ENCODE data around the gene NRGN. TPM values are rescaled to one million over a fixed set of nuclear protein-coding genes. Genes with fewer than 3 reads are reported as not detected.

Gene NRGN
- polyA plus RNA-seq, 1 donor (not counting 4 experiments of a cell fraction or from before 2014, with no cell fraction given): 0.97 TPM

DNA sequence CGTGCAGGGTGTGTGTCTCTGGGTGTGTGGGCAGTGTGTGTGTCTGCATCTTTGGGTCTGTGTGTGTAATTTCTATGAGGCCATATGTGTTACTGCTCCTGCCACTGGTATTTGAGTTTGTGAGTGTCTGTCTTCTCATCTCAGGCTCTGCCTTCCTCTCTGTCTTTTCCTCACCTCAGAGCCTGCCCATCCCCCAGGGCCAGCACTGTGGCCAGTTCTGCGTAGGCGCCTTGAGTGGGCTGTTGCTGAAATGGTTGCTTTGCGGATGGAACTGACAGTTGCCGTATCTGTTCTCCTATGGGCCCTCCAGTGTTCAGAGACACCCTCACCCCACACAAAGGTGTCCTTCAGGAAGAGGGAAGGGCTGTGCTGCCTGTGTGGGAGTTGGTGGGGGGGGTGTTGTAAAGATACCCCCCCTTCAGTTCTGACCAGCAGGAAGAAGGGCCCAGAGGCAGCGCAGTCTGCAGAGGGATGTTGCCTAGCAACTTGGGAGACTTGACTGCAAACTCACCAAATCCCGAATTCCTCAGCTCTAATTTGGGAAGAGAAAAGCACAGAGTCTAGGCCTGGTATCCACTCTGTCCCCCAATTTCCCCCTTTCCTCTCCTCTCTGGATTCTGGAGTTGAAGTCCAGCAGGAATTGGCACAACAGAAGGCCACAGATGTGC, 2.0 kb upstream of the NRGN start:
- Histone ChIP-seq H3K27ac (ENCODE audit: control insufficient read depth, insufficient read depth, low read length) (no peak overlapping the region), H4K20me1 (ENCODE audit: control insufficient read depth, extremely low read depth, insufficient read depth, low read length) (no peaks in the 10 kb centered on the region), H3K36me3 (ENCODE audit: control insufficient read depth in 2 of 2, extremely low read depth in 1 of 2, insufficient read depth in 2 of 2, low read length in 2 of 2) (no peaks in the 10 kb centered on the region), H3K4me1 (ENCODE audit: control insufficient read depth, extremely low read depth, insufficient read depth, low read length) (peaks cover 7% of the 10 kb centered on the region), H3K9me3 (ENCODE audit: control insufficient read depth, low read depth, low read length) (no peaks in the 10 kb centered on the region), H3K4me2 (ENCODE audit: control insufficient read depth, extremely low read depth, insufficient read depth, low read depth, low read length) (no peak overlapping the region), H3K79me2 (ENCODE audit: control insufficient read depth, insufficient read depth, low read length) (no peaks in the 10 kb centered on the region), H2AFZ (ENCODE audit: control insufficient read depth, low read length) (no peak overlapping the region), H3K27me3 (ENCODE audit: control insufficient read depth, extremely low read depth, insufficient read depth, low read length) (peaks cover 46% of the 10 kb centered on the region), H3K4me3 (ENCODE audit: control insufficient read depth in 2 of 3, extremely low read depth in 1 of 3, insufficient read depth in 2 of 3, low read depth in 1 of 3, low read length in 3 of 3) (no peak overlapping the region), H3K9ac (ENCODE audit: control insufficient read depth, extremely low read depth, insufficient read depth, low read length) (no peak overlapping the region), H3K9me1 (ENCODE audit: control insufficient read depth, extremely low read depth, insufficient read depth, low read length) (no peaks in the 10 kb centered on the region)
- TF ChIP-seq CTCF (optimal IDR thresholded peaks at IDR 0.05 in 1 of 3, IDR thresholded peaks at IDR 0.05 in 1 of 3, conservative IDR thresholded peaks at IDR 0.05 in 1 of 3; ENCODE audit: extremely low read depth in 1 of 3, insufficient read depth in 2 of 3, low read length in 3 of 3) (no peak), EZH2 (IDR thresholded peaks at IDR 0.05; ENCODE audit: low read length) (no peak)
- FAIRE-seq (no peak), DNase-seq (ENCODE audit: low read depth, low spot score) (no peak)
- dilution Hi-C loops (cut with MboI; ENCODE audit: extremely low pct_ligation_motif_present, low sequenced_read_pairs): no loop called here

DNA sequence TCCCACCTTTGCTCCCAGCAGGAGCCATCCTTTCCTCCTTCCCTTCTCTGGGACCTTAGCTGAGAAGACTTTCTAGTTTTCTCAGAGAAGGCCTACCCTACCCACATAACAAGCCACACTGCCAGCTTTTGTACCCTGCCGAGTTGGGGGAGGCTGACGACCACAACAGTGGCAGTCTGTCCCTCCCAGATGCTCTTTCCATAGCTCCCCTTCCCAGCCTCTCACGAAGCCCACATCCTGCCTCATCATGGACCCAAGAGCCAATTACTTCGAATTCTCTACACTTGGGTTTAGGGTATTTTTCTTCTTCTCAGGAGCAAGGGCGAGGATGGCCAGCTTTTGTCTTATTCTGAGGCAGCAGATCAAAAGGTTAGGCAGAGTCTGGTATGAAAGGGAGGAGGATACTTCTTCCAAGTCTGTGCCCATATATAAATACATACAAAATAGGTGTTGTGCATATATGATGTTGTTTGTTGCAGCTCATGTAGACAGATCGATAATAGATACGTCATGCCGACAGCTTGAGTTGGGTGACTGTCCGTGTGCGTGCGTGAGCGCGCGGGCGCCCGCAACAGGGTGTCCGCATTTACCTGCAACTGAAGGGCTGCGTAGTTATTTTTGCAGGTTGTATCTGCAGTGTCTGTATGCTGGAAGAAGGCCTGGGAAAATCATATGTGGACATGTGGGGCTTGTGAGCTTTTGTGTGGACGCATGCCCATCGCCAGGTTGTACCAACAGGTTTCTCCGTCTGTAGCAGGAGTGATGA, 846 bp upstream of the NRGN start:
- Histone ChIP-seq H3K79me2 (ENCODE audit: control insufficient read depth, insufficient read depth, low read length) (no peaks in the 10 kb centered on the region), H4K20me1 (ENCODE audit: control insufficient read depth, extremely low read depth, insufficient read depth, low read length) (no peaks in the 10 kb centered on the region), H3K9ac (ENCODE audit: control insufficient read depth, extremely low read depth, insufficient read depth, low read length) (no peak overlapping the region), H3K9me1 (ENCODE audit: control insufficient read depth, extremely low read depth, insufficient read depth, low read length) (no peaks in the 10 kb centered on the region), H3K4me3 (ENCODE audit: control insufficient read depth in 2 of 3, extremely low read depth in 1 of 3, insufficient read depth in 2 of 3, low read depth in 1 of 3, low read length in 3 of 3) (peak overlapping the region in 2 of 3 experiments; percentile 65 to 71), H3K27me3 (ENCODE audit: control insufficient read depth, extremely low read depth, insufficient read depth, low read length) (peaks cover 55% of the 10 kb centered on the region), H3K4me1 (ENCODE audit: control insufficient read depth, extremely low read depth, insufficient read depth, low read length) (peaks cover 7% of the 10 kb centered on the region), H3K9me3 (ENCODE audit: control insufficient read depth, low read depth, low read length) (no peaks in the 10 kb centered on the region), H3K4me2 (ENCODE audit: control insufficient read depth, extremely low read depth, insufficient read depth, low read depth, low read length) (peak overlapping the region; percentile 85), H2AFZ (ENCODE audit: control insufficient read depth, low read length) (peak overlapping the region; percentile 69), H3K27ac (ENCODE audit: control insufficient read depth, insufficient read depth, low read length) (no peak overlapping the region), H3K36me3 (ENCODE audit: control insufficient read depth in 2 of 2, extremely low read depth in 1 of 2, insufficient read depth in 2 of 2, low read length in 2 of 2) (no peaks in the 10 kb centered on the region)
- TF ChIP-seq EZH2 (IDR thresholded peaks at IDR 0.05; ENCODE audit: low read length) (no peak), CTCF (optimal IDR thresholded peaks at IDR 0.05 in 1 of 3, IDR thresholded peaks at IDR 0.05 in 1 of 3, conservative IDR thresholded peaks at IDR 0.05 in 1 of 3; ENCODE audit: extremely low read depth in 1 of 3, insufficient read depth in 2 of 3, low read length in 3 of 3) (no peak)
- dilution Hi-C loops (cut with MboI; ENCODE audit: extremely low pct_ligation_motif_present, low sequenced_read_pairs): no loop called here
- DNase-seq (ENCODE audit: low read depth, low spot score) (no peak), FAIRE-seq (no peak)

Data from keratinocyte (primary cell).